HG03342 (cell line): ENCODE data around the gene MTCP1.

Experiments used
- ATAC-seq: cut with Tn5 transposase; IDR thresholded peaks from one replicate; pipeline ENCODE4 v1.9.1; 2021; ENCODE audit warnings: mild to moderate bottlenecking, moderate library complexity; ENCODE audit not compliant: unreplicated experiment

MTCP1 gene

DNA sequence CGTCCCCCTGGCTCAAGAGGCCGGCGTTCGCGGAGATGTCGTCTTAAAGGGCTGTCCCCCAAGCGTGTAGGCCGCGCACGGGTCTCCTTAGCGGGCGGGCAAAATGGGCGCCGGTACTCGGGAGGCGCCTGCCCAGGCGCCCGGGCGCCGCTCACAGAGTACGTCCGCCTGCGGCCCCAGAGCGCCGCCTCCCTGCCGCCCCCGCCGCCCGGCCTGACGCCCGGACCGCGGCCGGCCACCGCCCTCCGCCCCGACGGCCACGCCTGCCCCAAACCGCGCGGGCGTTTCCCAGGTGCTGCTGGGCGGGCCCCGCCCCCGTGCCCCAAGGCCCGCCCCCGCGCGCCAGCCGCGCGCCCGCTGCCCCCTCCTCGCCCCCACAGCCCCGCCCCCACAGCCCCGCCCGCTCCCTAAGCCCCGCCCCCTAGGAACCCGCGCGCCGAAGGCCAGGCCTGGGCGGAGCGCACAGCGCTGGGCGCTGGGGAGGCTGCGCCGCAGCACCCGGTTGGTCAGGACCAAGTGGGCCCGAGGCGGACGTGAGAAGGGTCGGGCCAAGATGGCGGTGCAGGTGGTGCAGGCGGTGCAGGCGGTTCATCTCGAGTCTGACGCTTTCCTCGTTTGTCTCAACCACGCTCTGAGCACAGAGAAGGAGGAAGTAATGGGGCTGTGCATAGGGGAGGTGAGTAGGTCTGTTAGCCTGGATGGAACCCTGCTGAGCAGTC lies at the start of gene MTCP1, which contains the start of the genes BRCC3 and CMC4:
Gene MTCP1, minus strand, starts transcription at position 162 of the 719 bp plus-strand sequence. CDS start 5,126 bp downstream, outside the sequence.
Gene BRCC3, plus strand, starts transcription at position 534 of the 719 bp plus-strand sequence. Its CDS starts 20 bp downstream, at position 554.
Gene CMC4, minus strand, starts transcription at position 162 of the 719 bp plus-strand sequence. CDS start 7,113 bp downstream, outside the sequence.
- ATAC-seq = peak; percentile 79

GRCh38 chrX:155115174-155115819 lies 44.4 kb upstream of the MTCP1 start:
- ATAC-seq = no peak

DNA sequence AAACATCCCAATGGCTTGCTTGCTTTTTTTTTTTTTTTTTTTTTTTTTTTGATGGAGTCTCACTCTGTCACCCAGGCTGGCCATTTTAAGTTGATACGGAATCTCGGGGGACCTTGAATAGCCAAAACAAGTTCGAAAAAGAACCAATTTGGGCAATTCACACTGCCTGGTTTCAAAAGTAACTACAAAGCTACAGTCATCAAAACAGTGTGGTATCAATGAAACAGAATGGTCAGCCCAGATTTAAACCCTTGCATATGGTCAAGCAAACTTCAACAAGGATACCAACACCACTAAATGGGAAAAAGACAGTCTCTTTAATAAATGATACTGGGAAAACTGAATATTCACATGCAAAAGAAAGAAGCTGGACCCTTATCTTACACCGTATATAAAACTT lies 42.2 kb upstream of the MTCP1 start:
- ATAC-seq = no peak

- no peak for ATAC-seq
Measured at GRCh38 chrX:155112171-155112570, 41.2 kb upstream of the MTCP1 start.

GRCh38 chrX:155108427-155108826 lies 37.5 kb upstream of the MTCP1 start:
- no peak for ATAC-seq

DNA sequence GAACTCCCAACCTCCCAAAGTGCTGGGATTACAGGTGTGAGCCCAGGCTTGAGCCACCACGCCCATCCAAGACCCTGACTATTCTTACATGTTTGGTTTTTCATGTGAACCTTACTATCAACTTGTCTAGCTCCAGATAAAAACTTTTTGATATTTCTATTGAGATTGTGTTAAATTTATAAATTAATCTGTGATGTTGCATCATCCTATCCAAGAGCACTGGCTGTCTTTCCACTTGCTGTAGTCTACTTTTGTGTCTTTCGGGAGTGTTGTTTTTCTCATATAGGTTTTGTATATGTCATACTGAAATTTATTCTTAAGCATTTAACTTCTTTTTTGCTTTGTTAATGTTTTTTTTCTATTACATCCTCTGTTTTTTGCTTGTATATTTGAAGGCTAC lies 35.0 kb upstream of the MTCP1 start:
- ATAC-seq = no peak

GRCh38 chrX:155094468-155095061 lies 23.6 kb upstream of the MTCP1 start:
- peak; percentile 80 for ATAC-seq

GRCh38 chrX:155086961-155087735 lies 16.2 kb upstream of the MTCP1 start:
- ATAC-seq = no peak

- no peak for ATAC-seq
Measured at GRCh38 chrX:155086202-155086840, 15.4 kb upstream of the MTCP1 start.

DNA sequence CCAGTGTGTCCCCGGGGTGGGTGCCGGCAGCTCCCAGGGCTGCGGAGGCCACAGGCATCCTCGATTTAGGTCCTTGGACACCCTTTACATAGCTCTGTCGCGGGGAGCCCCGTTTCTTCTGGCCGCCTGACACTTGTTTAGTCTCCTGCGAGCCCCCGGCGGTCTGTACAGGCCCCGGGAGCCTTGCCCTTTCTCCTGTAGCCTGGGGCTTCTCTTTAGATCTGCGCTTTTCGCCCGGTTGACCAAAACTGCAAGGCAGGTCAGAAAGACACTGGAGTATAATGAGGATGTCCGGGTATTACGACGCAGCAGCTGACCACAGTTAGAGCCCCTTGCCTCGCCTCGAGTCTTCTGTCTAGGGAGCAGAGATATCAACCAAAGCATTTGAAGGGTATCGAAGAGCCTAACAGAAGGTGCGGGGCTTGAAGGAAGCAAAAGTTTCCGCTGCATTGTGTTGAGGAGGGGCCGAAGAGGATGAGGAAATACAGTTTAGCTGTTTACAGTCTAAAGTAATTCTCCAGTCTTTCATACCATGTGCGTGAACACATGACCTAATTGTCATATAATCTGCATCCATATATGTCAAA lies 851 bp upstream of the MTCP1 start:
- ATAC-seq = peak; percentile 14

- ATAC-seq = peak; percentile 20
Measured at GRCh38 chrX:155070663-155070974, 317 bp downstream of the MTCP1 start.

- ATAC-seq = no peak
Measured at GRCh38 chrX:155070038-155070437, 898 bp downstream of the MTCP1 start.

DNA sequence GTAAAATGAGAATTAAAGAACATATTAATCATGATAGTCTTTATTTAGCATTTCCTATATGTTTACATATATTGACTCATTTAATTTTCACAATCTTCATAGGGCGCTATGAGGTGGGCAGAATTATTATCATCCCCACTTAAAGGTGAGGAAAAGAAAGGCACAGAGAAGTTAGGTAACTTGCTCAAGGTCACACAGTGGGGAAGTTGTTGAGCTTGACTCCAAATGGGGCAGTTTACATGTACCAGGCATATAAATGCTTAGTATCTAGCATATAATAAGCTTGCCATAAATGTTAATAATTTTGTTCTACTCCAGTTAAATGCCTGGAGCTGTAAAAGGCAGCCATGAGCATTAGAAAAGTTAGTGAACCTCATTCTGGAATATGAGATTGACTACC lies 1.5 kb downstream of the MTCP1 start:
- no peak for ATAC-seq

DNA sequence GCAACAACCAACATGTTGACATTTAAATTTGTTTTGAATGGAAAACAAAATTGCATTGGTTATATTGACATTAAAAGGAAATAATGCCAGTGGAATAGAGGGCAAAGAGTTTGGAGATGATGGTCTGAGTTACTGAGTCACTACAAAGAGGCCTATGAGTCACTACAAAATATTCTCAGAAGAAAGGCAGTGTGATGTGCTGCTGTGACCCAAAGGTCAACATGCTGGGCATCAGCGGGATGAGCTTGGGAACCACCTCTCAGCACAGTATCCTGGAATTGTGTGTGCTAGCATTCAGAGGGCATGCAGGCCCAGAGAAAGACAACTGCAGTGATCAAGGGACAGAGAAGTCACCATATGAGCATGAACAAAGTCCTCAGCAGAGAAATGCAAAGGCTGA lies 2.8 kb downstream of the MTCP1 start:
- no peak for ATAC-seq

DNA sequence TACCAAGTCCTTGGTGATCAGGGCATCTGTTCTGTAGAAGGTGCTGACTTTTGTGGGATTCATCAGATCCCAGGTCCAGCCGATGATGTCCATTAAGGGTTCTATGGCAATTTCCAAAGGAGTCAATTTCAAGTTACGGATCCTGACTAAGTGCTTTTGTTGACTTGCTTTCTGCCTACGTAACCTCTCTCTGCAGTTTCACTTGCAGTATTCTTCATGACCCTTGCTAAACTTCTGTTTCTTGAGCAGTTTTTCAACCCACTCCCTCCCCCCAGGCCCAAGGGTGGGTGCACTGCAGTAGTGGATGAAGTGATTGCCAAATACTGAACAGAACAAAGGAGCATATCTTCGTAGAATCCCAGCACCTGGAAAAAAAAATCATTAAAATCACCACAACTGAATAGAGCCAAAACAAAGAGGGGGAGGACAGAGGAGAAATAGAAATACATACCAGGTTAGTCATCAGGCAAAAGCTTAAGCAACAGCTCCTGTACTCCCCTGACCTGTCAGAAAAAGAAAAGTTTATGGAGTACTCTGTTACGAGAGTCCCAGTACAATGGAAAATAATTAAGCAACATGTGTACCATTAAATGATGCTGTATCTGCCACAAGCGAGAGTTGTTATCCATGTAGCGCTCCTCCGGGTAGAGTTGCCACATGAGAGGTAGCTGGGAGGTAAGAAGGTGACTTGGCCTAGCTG lies 5.8 kb downstream of the MTCP1 start:
- no peak for ATAC-seq

DNA sequence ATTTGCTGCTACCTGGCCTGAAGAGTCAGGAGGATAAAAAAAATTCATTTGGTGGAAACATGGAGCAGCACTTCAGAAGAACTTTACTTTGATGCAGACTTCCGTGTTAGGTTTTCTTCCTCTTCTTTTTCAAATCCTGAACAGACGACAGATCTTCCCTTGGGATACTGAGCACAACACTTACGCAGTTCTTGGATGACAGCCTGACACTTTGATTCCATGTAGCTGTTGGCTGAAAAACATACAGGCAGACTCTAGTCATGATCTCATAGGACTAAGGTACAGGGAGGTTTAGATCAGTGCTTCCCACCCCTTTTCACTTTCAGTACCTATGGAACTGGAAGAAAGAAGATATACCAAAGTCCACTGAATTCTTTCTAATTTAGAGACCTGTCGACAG lies 9.2 kb downstream of the MTCP1 start:
- no peak for ATAC-seq

DNA sequence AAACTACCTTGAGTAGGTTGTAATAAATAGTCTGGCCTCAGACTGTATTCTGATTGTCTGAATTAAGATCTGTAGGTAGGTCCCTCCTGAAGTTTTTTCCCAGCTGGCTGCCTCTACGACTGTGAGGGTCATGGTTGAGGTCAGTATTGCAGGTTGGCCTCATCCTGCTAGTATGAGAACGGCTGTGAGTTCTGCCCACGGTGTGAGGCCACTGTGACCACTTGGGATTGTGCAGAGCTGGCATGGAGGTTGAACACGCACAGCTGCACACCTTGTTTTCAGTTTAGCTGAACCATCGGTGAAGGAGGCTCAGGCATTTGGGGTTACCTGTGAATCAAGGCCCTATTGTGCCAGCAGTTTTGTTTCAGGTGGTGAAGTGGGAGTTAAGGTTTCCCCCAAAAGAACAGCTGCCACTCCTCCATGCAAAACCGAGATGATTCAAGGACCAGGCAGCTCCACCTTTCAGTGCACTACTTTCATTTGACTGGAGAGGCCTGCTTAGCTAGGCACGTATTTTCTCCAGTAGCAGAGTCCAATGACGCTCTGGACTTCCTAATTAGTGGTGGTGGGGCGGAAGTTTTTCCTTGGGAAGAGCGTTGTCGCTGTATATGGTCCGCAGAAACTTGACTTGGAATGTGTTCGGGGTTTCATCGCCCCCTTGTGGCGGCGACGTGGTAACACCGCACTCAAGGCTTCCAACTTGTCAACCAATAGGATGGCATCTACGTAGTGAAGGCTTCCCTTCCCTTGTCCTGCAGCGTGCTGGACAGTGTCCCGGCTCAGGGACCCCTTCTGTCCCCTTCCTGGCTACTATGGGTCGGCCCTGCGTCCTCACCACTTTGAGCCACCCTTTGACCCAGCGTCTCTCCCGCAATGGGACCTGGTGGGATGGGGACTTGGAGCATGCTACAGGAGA lies 13.8 kb downstream of the MTCP1 start:
- ATAC-seq = peak; percentile 86

DNA sequence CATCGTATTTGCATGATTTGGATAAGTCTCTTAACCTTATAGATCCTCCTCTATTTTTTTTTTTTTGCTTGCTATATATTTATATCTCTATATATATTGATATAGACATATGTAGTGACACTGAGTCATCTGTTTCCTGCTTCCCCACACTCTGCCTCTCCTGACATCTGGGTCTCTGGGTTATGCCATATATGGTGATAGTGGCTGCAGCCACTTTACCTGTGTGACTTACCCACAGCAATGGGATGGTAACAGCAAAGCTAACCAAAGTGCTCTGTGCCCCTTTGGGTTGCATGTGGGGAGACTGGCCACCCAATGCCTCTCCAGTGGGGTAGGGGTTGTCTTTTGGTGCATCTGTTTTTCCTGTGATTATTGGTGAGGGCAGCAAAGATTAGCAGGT lies 14.5 kb downstream of the MTCP1 start:
- ATAC-seq = no peak

DNA sequence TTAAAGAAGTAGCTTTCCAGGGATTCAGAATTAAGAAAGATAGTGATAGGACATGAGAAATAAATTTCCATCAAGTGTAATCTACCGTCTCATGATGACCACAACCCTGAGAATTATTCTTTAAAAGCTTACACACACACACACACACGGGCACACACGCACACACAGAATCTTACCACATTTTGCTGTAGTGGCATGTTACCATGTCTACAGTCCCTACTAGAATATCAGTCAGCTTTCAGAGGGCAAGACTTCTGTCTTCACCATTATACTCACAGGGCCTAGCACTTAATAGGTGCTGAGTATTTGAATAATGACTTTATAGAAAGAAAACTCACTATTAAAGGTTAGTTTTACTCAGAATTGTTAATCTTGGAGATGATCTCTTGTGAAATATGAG lies 15.4 kb downstream of the MTCP1 start:
- ATAC-seq = no peak
